ENCODE results near the gene NEMP1. TPM values are rescaled to one million over a fixed set of nuclear protein-coding genes. Genes with fewer than 3 reads are reported as not detected.

Gene NEMP1
- polyA plus RNA-seq, 2 of the 4 experiments (the other 2 are of a cell fraction) = 12.7 to 28.4 TPM

DNA sequence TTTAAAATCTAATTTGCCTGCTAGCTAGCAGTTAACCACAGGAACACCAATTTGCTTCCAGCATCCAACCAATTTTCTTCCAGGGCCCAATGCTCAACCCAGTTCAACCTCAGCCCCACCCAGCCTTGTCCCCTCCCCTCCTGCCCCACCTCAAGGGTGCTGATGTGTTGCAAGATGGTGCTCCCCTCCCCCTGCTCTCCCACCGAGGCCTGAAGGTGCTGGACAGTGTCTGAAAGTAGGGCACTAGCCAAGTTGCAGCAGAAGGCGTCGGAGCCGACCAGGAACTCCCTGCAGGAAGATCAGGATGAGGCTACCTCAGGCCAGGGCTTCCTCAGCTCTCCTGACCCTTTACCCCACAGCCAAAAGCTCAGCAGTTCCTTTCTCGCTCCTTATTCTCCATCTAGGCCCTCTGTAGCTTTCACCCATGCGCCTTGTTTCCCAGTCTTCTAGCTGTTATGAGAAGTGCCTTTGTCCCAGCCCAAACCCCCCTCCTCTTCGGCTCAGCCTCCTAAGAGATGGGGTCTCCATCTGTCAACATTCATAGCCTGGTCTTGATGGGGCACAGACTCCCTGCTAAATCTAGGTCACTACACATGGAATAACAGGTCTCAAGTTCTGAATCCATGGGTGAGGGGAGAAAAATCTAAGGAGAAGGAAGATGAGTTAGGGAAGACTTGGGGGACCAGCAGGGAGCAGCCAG, 29.0 kb upstream of the NEMP1 start:
- Histone ChIP-seq H3K4me2 (no peak overlapping the region), H3K4me3 (no peak overlapping the region), H3K9me3 (no peaks in the 10 kb centered on the region), H3K4me1 (peaks cover 19% of the 10 kb centered on the region), H3K27ac (no peak overlapping the region)
- no peak for DNase-seq (ENCODE audit: low read depth in 1 of 2, low spot score in 1 of 2)
- no peak for FAIRE-seq
- ChIA-PET CTCF (interaction anchor here (0.8 to 13.4 kb wide), 6 partner anchors 12 to 76 kb away, joined by 3 to 440 read pairs (median 10); partner anchors contain the start of genes NAB2 and NEMP1), POLR2A (no interaction called here)
- ATAC-seq = no peak
- 88% methylated on average over 7 of the region's 7 CpGs for WGBS (ENCODE audit: missing lambda C conversion rate)
- TF ChIP-seq CHD4 (IDR thresholded peaks at IDR 0.05; ENCODE audit: borderline replicate concordance) = no peak
- TF ChIP-seq FOSB (CRISPR knock-in tag; IDR thresholded peaks at IDR 0.05) = no peak
- no peak for TF ChIP-seq RNF2 (IDR thresholded peaks at IDR 0.05; ENCODE audit: borderline replicate concordance, low read depth)
- TF ChIP-seq, protein P1, sequence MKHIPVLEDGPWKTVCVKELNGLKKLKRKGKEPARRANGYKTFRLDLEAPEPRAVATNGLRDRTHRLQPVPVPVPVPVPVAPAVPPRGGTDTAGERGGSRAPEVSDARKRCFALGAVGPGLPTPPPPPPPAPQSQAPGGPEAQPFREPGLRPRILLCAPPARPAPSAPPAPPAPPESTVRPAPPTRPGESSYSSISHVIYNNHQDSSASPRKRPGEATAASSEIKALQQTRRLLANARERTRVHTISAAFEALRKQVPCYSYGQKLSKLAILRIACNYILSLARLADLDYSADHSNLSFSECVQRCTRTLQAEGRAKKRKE (CRISPR knock-in tag; IDR thresholded peaks at IDR 0.05; ENCODE audit: low read depth) = no peak
- TF ChIP-seq, protein P2, sequence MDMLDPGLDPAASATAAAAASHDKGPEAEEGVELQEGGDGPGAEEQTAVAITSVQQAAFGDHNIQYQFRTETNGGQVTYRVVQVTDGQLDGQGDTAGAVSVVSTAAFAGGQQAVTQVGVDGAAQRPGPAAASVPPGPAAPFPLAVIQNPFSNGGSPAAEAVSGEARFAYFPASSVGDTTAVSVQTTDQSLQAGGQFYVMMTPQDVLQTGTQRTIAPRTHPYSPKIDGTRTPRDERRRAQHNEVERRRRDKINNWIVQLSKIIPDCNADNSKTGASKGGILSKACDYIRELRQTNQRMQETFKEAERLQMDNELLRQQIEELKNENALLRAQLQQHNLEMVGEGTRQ (IDR thresholded peaks at IDR 0.05) = no peak
- no peak for TF ChIP-seq FOSL2 (IDR thresholded peaks at IDR 0.05)
- TF ChIP-seq FOSL2 (CRISPR knock-in tag; IDR thresholded peaks at IDR 0.05) = no peak
- TF ChIP-seq KDM5A (IDR thresholded peaks at IDR 0.05) = no peak
- TF ChIP-seq ZC3H11A (IDR thresholded peaks at IDR 0.05) = no peak
- TF ChIP-seq NFE2L2 (conservative IDR thresholded peaks at IDR 0.05; ENCODE audit: low read length) = no peak
- TF ChIP-seq EP300 (IDR thresholded peaks at IDR 0.05) = no peak
- TF ChIP-seq HOXB13 (CRISPR knock-in tag; IDR thresholded peaks at IDR 0.05; ENCODE audit: low read depth) = no peak
- no peak for TF ChIP-seq HEYL (CRISPR knock-in tag; IDR thresholded peaks at IDR 0.05)
- no peak for TF ChIP-seq SMC3 (IDR thresholded peaks at IDR 0.05)
- TF ChIP-seq FOXS1 (CRISPR knock-in tag; IDR thresholded peaks at IDR 0.05) = no peak
- TF ChIP-seq SREBF2 (IDR thresholded peaks at IDR 0.05) = no peak
- TF ChIP-seq GATA3 (IDR thresholded peaks at IDR 0.05; ENCODE audit: borderline replicate concordance) = no peak
- no peak for TF ChIP-seq MAZ (IDR thresholded peaks at IDR 0.05; ENCODE audit: borderline replicate concordance, low read depth, low read length)
- TF ChIP-seq NPAS2 (CRISPR knock-in tag; IDR thresholded peaks at IDR 0.05; ENCODE audit: borderline replicate concordance) = no peak
- TF ChIP-seq, protein P3, sequence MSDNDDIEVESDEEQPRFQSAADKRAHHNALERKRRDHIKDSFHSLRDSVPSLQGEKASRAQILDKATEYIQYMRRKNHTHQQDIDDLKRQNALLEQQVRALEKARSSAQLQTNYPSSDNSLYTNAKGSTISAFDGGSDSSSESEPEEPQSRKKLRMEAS (IDR thresholded peaks at IDR 0.05) = no peak

DNA sequence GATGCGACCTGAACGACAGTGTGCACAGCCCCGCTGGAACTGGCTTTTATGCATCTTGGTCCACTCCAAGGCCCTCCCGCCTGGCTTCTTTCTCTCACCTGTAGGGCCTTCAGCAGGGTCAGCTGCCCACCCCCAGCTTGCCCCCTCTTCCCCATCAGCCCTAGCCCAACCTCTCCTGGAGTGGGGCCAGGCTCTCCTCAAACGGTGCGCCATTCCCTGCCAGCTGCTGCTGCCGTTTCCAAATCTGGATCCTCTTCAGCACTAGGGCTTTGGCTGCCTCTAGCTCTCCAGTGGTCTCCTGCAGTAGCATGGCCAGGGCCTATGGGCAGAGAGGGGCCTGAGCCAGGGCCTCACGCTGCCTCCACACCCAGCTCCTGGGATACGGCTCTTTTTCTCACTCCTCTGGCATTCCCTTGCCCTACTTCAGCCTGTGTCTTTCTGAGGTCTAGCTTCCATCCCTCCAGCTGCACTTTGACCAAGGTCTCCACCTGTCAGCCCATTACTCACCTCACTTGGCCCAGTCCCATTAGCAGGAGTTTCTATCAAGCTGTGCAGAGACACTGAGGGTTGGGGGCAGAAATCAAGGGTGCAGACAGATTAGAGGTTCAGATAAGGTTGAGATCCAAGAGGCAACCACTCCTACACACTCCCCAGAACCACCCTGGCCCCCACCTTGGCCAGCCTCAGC, 27.6 kb upstream of the NEMP1 start:
- DNase-seq (ENCODE audit: low read depth in 1 of 2, low spot score in 1 of 2) (no peak), ATAC-seq (no peak), FAIRE-seq (no peak)
- Histone ChIP-seq H3K27ac (no peak overlapping the region), H3K4me2 (no peak overlapping the region), H3K4me3 (no peak overlapping the region), H3K4me1 (peaks cover 30% of the 10 kb centered on the region), H3K9me3 (no peaks in the 10 kb centered on the region)
- WGBS (ENCODE audit: missing lambda C conversion rate) = 92% methylated on average over 9 of the region's 9 CpGs
- ChIA-PET CTCF (interaction anchor here (0.8 to 13.4 kb wide), 5 partner anchors 11 to 77 kb away, joined by 4 to 440 read pairs (median 16); partner anchors contain the start of genes NAB2 and NEMP1), POLR2A (interaction anchor here (0.8 kb wide), 1 partner anchor 18 kb away, joined by 3 read pairs; no protein-coding TSS in a partner anchor)
- TF ChIP-seq NR3C1 (IDR thresholded peaks at IDR 0.05) = no peak
- no peak for TF ChIP-seq CBX8 (IDR thresholded peaks at IDR 0.05)
- TF ChIP-seq HOXB13 (CRISPR knock-in tag; IDR thresholded peaks at IDR 0.05; ENCODE audit: low read depth) = no peak
- TF ChIP-seq, protein P4, sequence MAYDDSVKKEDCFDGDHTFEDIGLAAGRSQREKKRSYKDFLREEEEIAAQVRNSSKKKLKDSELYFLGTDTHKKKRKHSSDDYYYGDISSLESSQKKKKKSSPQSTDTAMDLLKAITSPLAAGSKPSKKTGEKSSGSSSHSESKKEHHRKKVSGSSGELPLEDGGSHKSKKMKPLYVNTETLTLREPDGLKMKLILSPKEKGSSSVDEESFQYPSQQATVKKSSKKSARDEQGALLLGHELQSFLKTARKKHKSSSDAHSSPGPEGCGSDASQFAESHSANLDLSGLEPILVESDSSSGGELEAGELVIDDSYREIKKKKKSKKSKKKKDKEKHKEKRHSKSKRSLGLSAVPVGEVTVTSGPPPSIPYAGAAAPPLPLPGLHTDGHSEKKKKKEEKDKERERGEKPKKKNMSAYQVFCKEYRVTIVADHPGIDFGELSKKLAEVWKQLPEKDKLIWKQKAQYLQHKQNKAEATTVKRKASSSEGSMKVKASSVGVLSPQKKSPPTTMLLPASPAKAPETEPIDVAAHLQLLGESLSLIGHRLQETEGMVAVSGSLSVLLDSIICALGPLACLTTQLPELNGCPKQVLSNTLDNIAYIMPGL (CRISPR knock-in tag; IDR thresholded peaks at IDR 0.05; ENCODE audit: borderline replicate concordance) = no peak
- TF ChIP-seq MAZ (IDR thresholded peaks at IDR 0.05; ENCODE audit: borderline replicate concordance, low read depth, low read length) = no peak
- no peak for TF ChIP-seq EHMT2 (IDR thresholded peaks at IDR 0.05; ENCODE audit: low read depth)
- TF ChIP-seq, protein P5, sequence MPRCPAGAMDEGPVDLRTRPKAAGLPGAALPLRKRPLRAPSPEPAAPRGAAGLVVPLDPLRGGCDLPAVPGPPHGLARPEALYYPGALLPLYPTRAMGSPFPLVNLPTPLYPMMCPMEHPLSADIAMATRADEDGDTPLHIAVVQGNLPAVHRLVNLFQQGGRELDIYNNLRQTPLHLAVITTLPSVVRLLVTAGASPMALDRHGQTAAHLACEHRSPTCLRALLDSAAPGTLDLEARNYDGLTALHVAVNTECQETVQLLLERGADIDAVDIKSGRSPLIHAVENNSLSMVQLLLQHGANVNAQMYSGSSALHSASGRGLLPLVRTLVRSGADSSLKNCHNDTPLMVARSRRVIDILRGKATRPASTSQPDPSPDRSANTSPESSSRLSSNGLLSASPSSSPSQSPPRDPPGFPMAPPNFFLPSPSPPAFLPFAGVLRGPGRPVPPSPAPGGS (IDR thresholded peaks at IDR 0.05) = no peak
- no peak for TF ChIP-seq FOSB (CRISPR knock-in tag; IDR thresholded peaks at IDR 0.05)
- no peak for TF ChIP-seq ZNF302 (CRISPR knock-in tag; IDR thresholded peaks at IDR 0.05)
- TF ChIP-seq HDAC2 (IDR thresholded peaks at IDR 0.05) = no peak
- no peak for TF ChIP-seq MYC (IDR thresholded peaks at IDR 0.05; ENCODE audit: borderline replicate concordance, low read length)
- no peak for TF ChIP-seq CEBPB (IDR thresholded peaks at IDR 0.05)
